ENCODE data around the gene RTN4RL1.
A peak's percentile ranks its signal among the peaks of the same experiment; 100 is the strongest.
"Not testable (repeated sequence)": the region's sequence is repeated elsewhere in the genome, so short reads cannot be mapped to it uniquely, and the experiment has no call there.

Gene RTN4RL1

GRCh38 chr17:2017274-2017941 is 7.7 kb downstream of the RTN4RL1 start:
- Histone ChIP-seq H3K27me3 (ENCODE audit: control insufficient read depth in 5 of 5, insufficient read depth in 4 of 5, low read length in 5 of 5) (no peaks in the 10 kb centered on the region), H3K27ac (ENCODE audit: low read depth, low read length) (no peak overlapping the region), H3K4me3 (ENCODE audit: low read depth in 1 of 5, low read length in 5 of 5) (no peak overlapping the region), H3K9ac (ENCODE audit: low read length in 5 of 5) (peak overlapping the region in 1 of 5 donors; percentile 31), H3K4me1 (ENCODE audit: control insufficient read depth in 5 of 5, insufficient read depth in 5 of 5, low read length in 5 of 5) (peaks cover 4 to 69% (median 56%) of the 10 kb centered on the region in 5 donors), H3K36me3 (ENCODE audit: control insufficient read depth in 5 of 5, insufficient read depth in 5 of 5, low read length in 5 of 5) (no peaks in the 10 kb centered on the region), H3K9me3 (ENCODE audit: control insufficient read depth in 5 of 5, low read length in 5 of 5) (no peaks in the 10 kb centered on the region)

- H3K4me3 ChIP-seq (ENCODE audit: low read depth in 1 of 5, low read length in 5 of 5) = no peak overlapping the region
- H3K27ac ChIP-seq (ENCODE audit: low read depth, low read length) = no peak overlapping the region
- peaks cover 4 to 77% (median 64%) of the 10 kb centered on the region in 5 donors for H3K4me1 ChIP-seq (ENCODE audit: control insufficient read depth in 5 of 5, insufficient read depth in 5 of 5, low read length in 5 of 5)
- no peaks in the 10 kb centered on the region for H3K27me3 ChIP-seq (ENCODE audit: control insufficient read depth in 5 of 5, insufficient read depth in 4 of 5, low read length in 5 of 5)
- no peaks in the 10 kb centered on the region for H3K36me3 ChIP-seq (ENCODE audit: control insufficient read depth in 5 of 5, insufficient read depth in 5 of 5, low read length in 5 of 5)
- H3K9ac ChIP-seq (ENCODE audit: low read length in 5 of 5) = no peak overlapping the region
- no peaks in the 10 kb centered on the region for H3K9me3 ChIP-seq (ENCODE audit: control insufficient read depth in 5 of 5, low read length in 5 of 5)
Observed at GRCh38 chr17:2016494-2016893, 8.6 kb downstream of the RTN4RL1 start.

- Histone ChIP-seq H3K27me3 (ENCODE audit: control insufficient read depth in 5 of 5, insufficient read depth in 4 of 5, low read length in 5 of 5) (no peaks in the 10 kb centered on the region), H3K9ac (ENCODE audit: low read length in 5 of 5) (no peak overlapping the region), H3K36me3 (ENCODE audit: control insufficient read depth in 5 of 5, insufficient read depth in 5 of 5, low read length in 5 of 5) (no peaks in the 10 kb centered on the region), H3K9me3 (ENCODE audit: control insufficient read depth in 5 of 5, low read length in 5 of 5) (no peaks in the 10 kb centered on the region), H3K4me1 (ENCODE audit: control insufficient read depth in 5 of 5, insufficient read depth in 5 of 5, low read length in 5 of 5) (peaks cover 4 to 77% (median 57%) of the 10 kb centered on the region in 5 donors), H3K4me3 (ENCODE audit: low read depth in 1 of 5, low read length in 5 of 5) (no peak overlapping the region), H3K27ac (ENCODE audit: low read depth, low read length) (no peak overlapping the region)
Observed at GRCh38 chr17:2015314-2015713, 9.8 kb downstream of the RTN4RL1 start.

- Histone ChIP-seq H3K9ac (ENCODE audit: low read length in 5 of 5) (no peak overlapping the region), H3K4me1 (ENCODE audit: control insufficient read depth in 5 of 5, insufficient read depth in 5 of 5, low read length in 5 of 5) (peaks cover 4 to 75% (median 52%) of the 10 kb centered on the region in 5 donors), H3K9me3 (ENCODE audit: control insufficient read depth in 5 of 5, low read length in 5 of 5) (no peaks in the 10 kb centered on the region), H3K27ac (ENCODE audit: low read depth, low read length) (peak overlapping the region; percentile 54), H3K27me3 (ENCODE audit: control insufficient read depth in 5 of 5, insufficient read depth in 4 of 5, low read length in 5 of 5) (no peaks in the 10 kb centered on the region), H3K4me3 (ENCODE audit: low read depth in 1 of 5, low read length in 5 of 5) (no peak overlapping the region), H3K36me3 (ENCODE audit: control insufficient read depth in 5 of 5, insufficient read depth in 5 of 5, low read length in 5 of 5) (no peaks in the 10 kb centered on the region)
Observed at GRCh38 chr17:2013994-2014317, 11.2 kb downstream of the RTN4RL1 start.

- H3K9me3 ChIP-seq (ENCODE audit: control insufficient read depth in 5 of 5, low read length in 5 of 5); H3K4me3 ChIP-seq (ENCODE audit: low read depth in 1 of 5, low read length in 5 of 5); H3K36me3 ChIP-seq (ENCODE audit: control insufficient read depth in 5 of 5, insufficient read depth in 5 of 5, low read length in 5 of 5); H3K27me3 ChIP-seq (ENCODE audit: control insufficient read depth in 5 of 5, insufficient read depth in 4 of 5, low read length in 5 of 5): not testable (repeated sequence)
- Histone ChIP-seq H3K27ac (ENCODE audit: low read depth, low read length) (peak overlapping the region; percentile 82), H3K9ac (ENCODE audit: low read length in 5 of 5) (peak overlapping the region in 2 of 5 donors; percentile 48 to 82), H3K4me1 (ENCODE audit: control insufficient read depth in 5 of 5, insufficient read depth in 5 of 5, low read length in 5 of 5) (peaks cover 4 to 69% (median 48%) of the 10 kb centered on the region in 5 donors)
Observed at GRCh38 chr17:2013220-2013993, 11.7 kb downstream of the RTN4RL1 start.

- peak overlapping the region; percentile 82 for H3K27ac ChIP-seq (ENCODE audit: low read depth, low read length)
Observed at GRCh38 chr17:2012499-2012898, 12.6 kb downstream of the RTN4RL1 start.

GRCh38 chr17:2011411-2012371 is 13.4 kb downstream of the RTN4RL1 start:
- Histone ChIP-seq H3K9ac (ENCODE audit: low read length in 5 of 5) (peak overlapping the region; percentile 15 to 82 (median 49)), H3K4me1 (ENCODE audit: control insufficient read depth in 5 of 5, insufficient read depth in 5 of 5, low read length in 5 of 5) (peaks cover 2 to 55% (median 38%) of the 10 kb centered on the region in 5 donors), H3K27me3 (ENCODE audit: control insufficient read depth in 5 of 5, insufficient read depth in 4 of 5, low read length in 5 of 5) (no peaks in the 10 kb centered on the region), H3K9me3 (ENCODE audit: control insufficient read depth in 5 of 5, low read length in 5 of 5) (no peaks in the 10 kb centered on the region), H3K27ac (ENCODE audit: low read depth, low read length) (peak overlapping the region; percentile 82), H3K36me3 (ENCODE audit: control insufficient read depth in 5 of 5, insufficient read depth in 5 of 5, low read length in 5 of 5) (no peaks in the 10 kb centered on the region), H3K4me3 (ENCODE audit: low read depth in 1 of 5, low read length in 5 of 5) (peak overlapping the region in 2 of 5 donors; percentile 21 to 50)

More at GRCh38 chr17:2012499-2012898, 12.6 kb downstream of the RTN4RL1 start:
- H3K36me3 ChIP-seq (ENCODE audit: control insufficient read depth in 5 of 5, insufficient read depth in 5 of 5, low read length in 5 of 5) = no peaks in the 10 kb centered on the region
- H3K9me3 ChIP-seq (ENCODE audit: control insufficient read depth in 5 of 5, low read length in 5 of 5) = no peaks in the 10 kb centered on the region
- H3K4me3 ChIP-seq (ENCODE audit: low read depth in 1 of 5, low read length in 5 of 5) = no peak overlapping the region
- peaks cover 2 to 61% (median 41%) of the 10 kb centered on the region in 5 donors for H3K4me1 ChIP-seq (ENCODE audit: control insufficient read depth in 5 of 5, insufficient read depth in 5 of 5, low read length in 5 of 5)
- no peaks in the 10 kb centered on the region for H3K27me3 ChIP-seq (ENCODE audit: control insufficient read depth in 5 of 5, insufficient read depth in 4 of 5, low read length in 5 of 5)
- H3K9ac ChIP-seq (ENCODE audit: low read length in 5 of 5) = peak overlapping the region in 2 of 5 donors; percentile 15 to 82

GRCh38 chr17:2009737-2010136 is 15.4 kb downstream of the RTN4RL1 start:
- Histone ChIP-seq H3K4me1 (ENCODE audit: control insufficient read depth in 5 of 5, insufficient read depth in 5 of 5, low read length in 5 of 5) (peaks cover 2 to 43% (median 36%) of the 10 kb centered on the region in 5 donors), H3K36me3 (ENCODE audit: control insufficient read depth in 5 of 5, insufficient read depth in 5 of 5, low read length in 5 of 5) (no peaks in the 10 kb centered on the region), H3K27me3 (ENCODE audit: control insufficient read depth in 5 of 5, insufficient read depth in 4 of 5, low read length in 5 of 5) (no peaks in the 10 kb centered on the region), H3K9me3 (ENCODE audit: control insufficient read depth in 5 of 5, low read length in 5 of 5) (no peaks in the 10 kb centered on the region), H3K4me3 (ENCODE audit: low read depth in 1 of 5, low read length in 5 of 5) (no peak overlapping the region), H3K27ac (ENCODE audit: low read depth, low read length) (no peak overlapping the region), H3K9ac (ENCODE audit: low read length in 5 of 5) (no peak overlapping the region)

GRCh38 chr17:2008332-2009126 is 16.6 kb downstream of the RTN4RL1 start:
- H3K9me3 ChIP-seq (ENCODE audit: control insufficient read depth in 5 of 5, low read length in 5 of 5) = no peaks in the 10 kb centered on the region
- H3K9ac ChIP-seq (ENCODE audit: low read length in 5 of 5) = no peak overlapping the region
- H3K36me3 ChIP-seq (ENCODE audit: control insufficient read depth in 5 of 5, insufficient read depth in 5 of 5, low read length in 5 of 5) = no peaks in the 10 kb centered on the region
- H3K27ac ChIP-seq (ENCODE audit: low read depth, low read length) = no peak overlapping the region
- H3K27me3 ChIP-seq (ENCODE audit: control insufficient read depth in 5 of 5, insufficient read depth in 4 of 5, low read length in 5 of 5) = no peaks in the 10 kb centered on the region
- no peak overlapping the region for H3K4me3 ChIP-seq (ENCODE audit: low read depth in 1 of 5, low read length in 5 of 5)
- H3K4me1 ChIP-seq (ENCODE audit: control insufficient read depth in 5 of 5, insufficient read depth in 5 of 5, low read length in 5 of 5) = peaks cover 0 to 38% (median 32%) of the 10 kb centered on the region in 5 donors
